ENCODE results near the gene DCAF8. TPM values are rescaled to one million over a fixed set of nuclear protein-coding genes. Genes with fewer than 3 reads are reported as not detected.

DCAF8 gene
- total and polyA plus RNA-seq, 3 donors from 2014 or later = 127 to 240 (median 233) TPM

GRCh38 chr1:160166166-160166868 lies 96.0 kb downstream of the DCAF8 start:
- H3K36me3 ChIP-seq (ENCODE audit: low read depth, missing control alignments) = no peaks in the 10 kb centered on the region
- H3K4me1 ChIP-seq = no peaks in the 10 kb centered on the region
- DNase-seq = no peak
- no peaks in the 10 kb centered on the region for H3K9me3 ChIP-seq
- H3K27ac ChIP-seq = no peak overlapping the region
- intact Hi-C loops (cut with DNase I; ENCODE audit: low total_unique reads) = no loop called here
- 84 to 87% methylated on average over 12 of the region's 12 CpGs for WGBS, 2 donors
- TF ChIP-seq POLR2A (IDR thresholded peaks at IDR 0.05) (no peak), CTCF (IDR thresholded peaks at IDR 0.05) (no peak)
- no peaks in the 10 kb centered on the region for H3K27me3 ChIP-seq
- H3K4me3 ChIP-seq = no peak overlapping the region

Other genes starting within 250 kb of the DCAF8 start
- gene PIGM, start 230.6 kb downstream of the DCAF8 start, total RNA-seq = 1 to 10 TPM; 5.1 to 6.5 TPM
- 9.1 TPM for gene PIGM, start 230.6 kb downstream of the DCAF8 start, polyA plus RNA-seq (ENCODE audit: insufficient read depth, low read depth, low replicate concordance)
- 1 to 10 TPM in 1 of 2 donors, under 1 TPM in 1; 0.79 to 1.5 TPM for gene KCNJ10, start 192.4 kb downstream of the DCAF8 start, total RNA-seq
- 1.9 TPM for gene KCNJ10, start 192.4 kb downstream of the DCAF8 start, polyA plus RNA-seq (ENCODE audit: insufficient read depth, low read depth, low replicate concordance)
- under 1 TPM; 0.55 to 0.68 TPM for gene KCNJ9, start 181.0 kb downstream of the DCAF8 start, total RNA-seq
- 0.37 TPM for gene KCNJ9, start 181.0 kb downstream of the DCAF8 start, polyA plus RNA-seq (ENCODE audit: insufficient read depth, low read depth, low replicate concordance)
- gene IGSF8, start 163.9 kb downstream of the DCAF8 start, total RNA-seq = 100 to 1,000 TPM; 104 to 119 TPM
- 79.8 TPM for gene IGSF8, start 163.9 kb downstream of the DCAF8 start, polyA plus RNA-seq (ENCODE audit: insufficient read depth, low read depth, low replicate concordance)
- gene ATP1A2, start 146.8 kb downstream of the DCAF8 start, total RNA-seq = 10 to 100 TPM; 14.2 to 27.9 TPM
- 13.2 TPM for gene ATP1A2, start 146.8 kb downstream of the DCAF8 start, polyA plus RNA-seq (ENCODE audit: insufficient read depth, low read depth, low replicate concordance)
- gene ATP1A4, start 110.9 kb downstream of the DCAF8 start, total RNA-seq = 10 to 100 TPM; 13.3 to 23.0 TPM
- 38.6 TPM for gene ATP1A4, start 110.9 kb downstream of the DCAF8 start, polyA plus RNA-seq (ENCODE audit: insufficient read depth, low read depth, low replicate concordance)
- gene CASQ1, start 72.0 kb downstream of the DCAF8 start, total RNA-seq = 1 to 10 TPM; 3.4 to 5.6 TPM
- gene CASQ1, start 72.0 kb downstream of the DCAF8 start, polyA plus RNA-seq (ENCODE audit: insufficient read depth, low read depth, low replicate concordance) = 10.2 TPM
- 100 to 1,000 TPM; 168 to 229 TPM for gene PEA15, start 57.2 kb downstream of the DCAF8 start, total RNA-seq
- gene PEA15, start 57.2 kb downstream of the DCAF8 start, polyA plus RNA-seq (ENCODE audit: insufficient read depth, low read depth, low replicate concordance) = 421 TPM
- gene PEX19, start 22.6 kb upstream of the DCAF8 start, total RNA-seq = 10 to 100 TPM; 48.5 to 56.6 TPM
- 63.5 TPM for gene PEX19, start 22.6 kb upstream of the DCAF8 start, polyA plus RNA-seq (ENCODE audit: insufficient read depth, low read depth, low replicate concordance)
- 100 to 1,000 TPM; 114 to 123 TPM for gene COPA, start 80.7 kb upstream of the DCAF8 start, total RNA-seq
- gene COPA, start 80.7 kb upstream of the DCAF8 start, polyA plus RNA-seq (ENCODE audit: insufficient read depth, low read depth, low replicate concordance) = 88.9 TPM
- 100 to 1,000 TPM; 109 to 112 TPM for gene NCSTN, start 80.8 kb upstream of the DCAF8 start, total RNA-seq
- 115 TPM for gene NCSTN, start 80.8 kb upstream of the DCAF8 start, polyA plus RNA-seq (ENCODE audit: insufficient read depth, low read depth, low replicate concordance)
- gene NHLH1, start 104.5 kb upstream of the DCAF8 start, total RNA-seq = under 1 TPM; 0.37 to 0.63 TPM
- 0.20 TPM for gene NHLH1, start 104.5 kb upstream of the DCAF8 start, polyA plus RNA-seq (ENCODE audit: insufficient read depth, low read depth, low replicate concordance)
- 1 to 10 TPM; 3.6 to 3.8 TPM for gene VANGL2, start 138.0 kb upstream of the DCAF8 start, total RNA-seq
- gene VANGL2, start 138.0 kb upstream of the DCAF8 start, polyA plus RNA-seq (ENCODE audit: insufficient read depth, low read depth, low replicate concordance) = 5.9 TPM